HCT116 (cell line): ENCODE measurements around the gene TACR2. TPM values are rescaled to one million over a fixed set of nuclear protein-coding genes. Genes with fewer than 3 reads are reported as not detected.
A peak's percentile ranks its signal among the peaks of the same experiment; 100 is the strongest.
"Not testable (repeated sequence)": the region's sequence is repeated elsewhere in the genome, so short reads cannot be mapped to it uniquely, and the experiment has no call there.

Source experiments
- ATAC-seq: fragments of 200-7000 bp; cut with Tn5 transposase; 2 replicates; pipeline ENCODE4 v1.9.1; 2020; ENCODE audit warnings: mild to moderate bottlenecking, moderate library complexity
- BruUV-seq: library from RNA; stranded (reverse); fragments of 400-500 nt; replicated peaks from 2 replicates; lab custom pipeline; 2021; lab: Mats Ljungman, UMichigan
- CTCF ChIA-PET: fragments of 300-600 bp; sonication (Branson Sonifier 250); formaldehyde crosslinking; loops from one replicate; lab custom pipeline; 2021; ENCODE audit warnings: antibody characterized with exemption; lab: Charles Lee
- POLR2A ChIA-PET: fragments of 300-600, 350-600 bp; sonication (Branson Sonifier 250); formaldehyde crosslinking; loops from one replicate; lab custom pipeline; 2021; ENCODE audit warnings: antibody characterized with exemption; lab: Charles Lee
- RAD21 ChIA-PET, 2 experiments: fragments of 300-600 bp; sonication (Branson Sonifier 250); formaldehyde crosslinking; loops; one replicate each; lab custom pipeline; 2023; ENCODE audit warnings: low total read pairs in 2 of 2; ENCODE audit not compliant: uncharacterized antibody in 2 of 2, unreplicated experiment in 2 of 2, low non-redundant PET in 1 of 2; lab: Charles Lee
- DNase-seq: peaks from one replicate; pipeline ENCODE4 v3.0.0-alpha.2; 2010; ENCODE audit warnings: low read depth, low spot score
- H2AFZ ChIP-seq: fragments of 200-600 bp; shearing (Covaris generic), sonication (generic); 2 replicates; pipeline ENCODE4 v1.6.1; 2017; ENCODE audit warnings: low read depth, mixed run types, mixed read lengths, antibody characterized with exemption, low read length; ENCODE audit not compliant: poor library complexity, severe bottlenecking
- H3K27ac ChIP-seq: 2 replicates; pipeline ENCODE4 v1.5.1; 2012; ENCODE audit warnings: low read depth, low read length
- H3K27me3 ChIP-seq: fragments of 200-600 bp; sonication (generic); 2 replicates; pipeline ENCODE4 v1.6.1; 2016; ENCODE audit warnings: mixed run types, low read length, mixed read lengths; ENCODE audit not compliant: insufficient read depth
- H3K36me3 ChIP-seq, 2 experiments: fragments of 200-500 bp in 1 of 2; fragments of 200-600 bp in 1 of 2; sonication (Bioruptor generic) in 1 of 2; sonication (generic) in 1 of 2; 2 replicates each; pipeline versions ENCODE4 v1.5.1 to v1.6.1; 2014 to 2016; ENCODE audit warnings: low read length in 2 of 2, inconsistent platforms in 1 of 2, mixed read lengths in 1 of 2, mixed run types in 1 of 2; ENCODE audit not compliant: insufficient read depth in 2 of 2, control insufficient read depth in 1 of 2
- H3K4me1 ChIP-seq, 2 experiments: fragments of 200-600 bp in 1 of 2; sonication (generic) in 1 of 2; 2 replicates each; pipeline versions ENCODE4 v1.5.1 to v1.6.1; 2012 to 2017; ENCODE audit warnings: low read length in 2 of 2, inconsistent platforms in 1 of 2, mild to moderate bottlenecking in 1 of 2, mixed read lengths in 1 of 2, mixed run types in 1 of 2, moderate library complexity in 1 of 2; ENCODE audit not compliant: insufficient read depth in 2 of 2, control insufficient read depth in 1 of 2
- H3K4me2 ChIP-seq: fragments of 200-600 bp; sonication (generic); 2 replicates; pipeline ENCODE4 v1.6.1; 2017; ENCODE audit warnings: mixed run types, low read length, mixed read lengths
- H3K4me3 ChIP-seq, 2 experiments: fragments of 200-600 bp in 1 of 2; sonication (generic) in 1 of 2; replicated peaks in 1 of 2; 2 replicates each; pipeline ENCODE4 v1.5.1; 2011 to 2016; ENCODE audit warnings: low read length in 2 of 2, control low read depth in 1 of 2, low read depth in 1 of 2, mild to moderate bottlenecking in 1 of 2, mixed read lengths in 1 of 2, mixed run types in 1 of 2
- H3K79me2 ChIP-seq: fragments of 200-600 bp; sonication (generic); 2 replicates; pipeline ENCODE4 v1.6.1; 2017; ENCODE audit warnings: mild to moderate bottlenecking, mixed run types, low read length, moderate library complexity, mixed read lengths; ENCODE audit not compliant: insufficient read depth
- H3K9ac ChIP-seq: fragments of 200-600 bp; sonication (generic); 2 replicates; pipeline ENCODE4 v1.6.1; 2016; ENCODE audit warnings: low read length, mixed read lengths
- H3K9me2 ChIP-seq: fragments of 200-600 bp; sonication (generic), shearing (Covaris generic); 2 replicates; pipeline ENCODE4 v1.6.1; 2017; ENCODE audit warnings: mixed run types, mild to moderate bottlenecking, moderate library complexity; ENCODE audit not compliant: insufficient read depth
- H3K9me3 ChIP-seq, 2 experiments: fragments of 200-500 bp in 1 of 2; fragments of 200-600 bp in 1 of 2; sonication (Bioruptor generic) in 1 of 2; sonication (generic) in 1 of 2; 2 replicates each; pipeline ENCODE4 v1.6.1; 2014 to 2017; ENCODE audit warnings: low read length in 2 of 2, mixed read lengths in 2 of 2, inconsistent platforms in 1 of 2, low read depth in 1 of 2, mild to moderate bottlenecking in 1 of 2, mixed run types in 1 of 2, moderate library complexity in 1 of 2; ENCODE audit not compliant: control insufficient read depth in 1 of 2, insufficient read depth in 1 of 2
- H4K20me1 ChIP-seq: fragments of 200-600 bp; sonication (generic), shearing (Covaris generic); 2 replicates; pipeline ENCODE4 v1.6.1; 2017; ENCODE audit warnings: mixed run types, mild to moderate bottlenecking, moderate library complexity; ENCODE audit not compliant: insufficient read depth
- CBX3 ChIP-seq: IDR thresholded peaks from 2 replicates; pipeline ENCODE4 v1.6.1; 2012; ENCODE audit warnings: low read depth
- CEBPB ChIP-seq: IDR thresholded peaks from 2 replicates; pipeline ENCODE4 v1.6.1; 2012; ENCODE audit warnings: low read depth
- EGR1 ChIP-seq: IDR thresholded peaks from 2 replicates; pipeline ENCODE4 v1.6.1; 2012; ENCODE audit warnings: low read depth
- MAX ChIP-seq: IDR thresholded peaks from 2 replicates; pipeline ENCODE4 v1.6.1; 2012
- POLR2AphosphoS5 ChIP-seq: IDR thresholded peaks from 2 replicates; pipeline ENCODE4 v1.6.1; 2011; ENCODE audit warnings: mild to moderate bottlenecking, low read depth, low read length, moderate library complexity
- SIN3A ChIP-seq: IDR thresholded peaks from 2 replicates; pipeline ENCODE4 v1.6.1; 2012; ENCODE audit warnings: low read depth
- SP1 ChIP-seq: IDR thresholded peaks from 2 replicates; pipeline ENCODE4 v1.6.1; 2012; ENCODE audit warnings: low read depth
- YY1 ChIP-seq: IDR thresholded peaks from 2 replicates; pipeline ENCODE4 v1.6.1; 2011; ENCODE audit warnings: low read length, low read depth, moderate library complexity, mild to moderate bottlenecking; ENCODE audit not compliant: insufficient replicate concordance; ENCODE audit errors: extremely low read depth
- intact Hi-C: fragments of 100-400 bp; cut with micrococcal nuclease; formaldehyde crosslinking; loops from 2 replicates; pipeline ENCODE4 v1.10.0; 2022
- total RNA-seq: library from RNA; stranded (reverse); gene quantifications from one replicate; pipeline ENCODE4 v1.2.1, GENCODE V29; 2021; ENCODE audit not compliant: unreplicated experiment

The TACR2 gene
- total RNA-seq, 1 experiment from 2014 or later = not detected

- Histone ChIP-seq H3K4me3 (peak within 1 kb of the TSS; percentile 73 to 82), H2AFZ (no peak within 1 kb of the TSS), H3K36me3 (no peaks in the 10 kb centered on the region), H3K79me2 (0 out of 2 replicates have a peak, but pooled peaks cover 4% of the 10 kb centered on the region), H3K27me3 (no peaks in the 10 kb centered on the region), H3K9me2 (no peaks in the 10 kb centered on the region), H3K4me2 (peak within 1 kb of the TSS; percentile 95), H3K9me3 (no peaks in the 10 kb centered on the region), H3K9ac (peak within 1 kb of the TSS; percentile 68), H3K27ac (peak within 1 kb of the TSS; percentile 58), H4K20me1 (no peaks in the 10 kb centered on the region), H3K4me1 (peaks cover 35 to 64% of the 10 kb centered on the region in 2 experiments)
- peak; percentile 84 for ATAC-seq
- intact Hi-C loops = loop anchor here (10.0 kb wide), 1 partner anchor 54 kb away; no protein-coding TSS in a partner anchor
- RAD21 ChIA-PET = interaction anchor here in 1 of 2 experiments (1.0 kb wide), 1 partner anchor 56 kb away, joined by 9 read pairs; no protein-coding TSS in a partner anchor
- no TSS peak for BruUV-seq
- POLR2A ChIA-PET = no interaction called here
- CTCF ChIA-PET = interaction anchor here (1.1 to 4.1 kb wide), 3 partner anchors 12 to 56 kb away, joined by 3 to 21 read pairs (median 14); no protein-coding TSS in a partner anchor
- DNase-seq = peak; percentile 75
- TF ChIP-seq MAX (peak; percentile 6; the same call in 1 of the 2 replicates), YY1 (peak; percentile 28), EGR1 (peak; percentile 44), POLR2AphosphoS5 (peak; percentile 47; the same call in 1 of the 2 replicates), CEBPB (no peak), SIN3A (peak; percentile 36; the same call in 1 of the 2 replicates), CBX3 (no peak), SP1 (peak; percentile 94)
Measured at GRCh38 chr10:69451209-69451783, 34.6 kb upstream of the TACR2 start, which contains the start of gene TSPAN15. Gene TSPAN15, plus strand, starts transcription at chr10:69451465. Its CDS starts 130 bp downstream, at chr10:69451595.

- Histone ChIP-seq H2AFZ (peak overlapping the region; percentile 66), H3K27ac (peak overlapping the region; percentile 58), H3K9ac (peak overlapping the region; percentile 68), H3K4me3 (peak overlapping the region; percentile 73 to 82; a peak in 2 of 4 replicates), H3K4me2 (peak overlapping the region; percentile 95), H3K4me1 (peaks cover 35 to 69% of the 10 kb centered on the region in 2 experiments)
- not testable (repeated sequence) for H3K27me3 ChIP-seq, BruUV-seq, H3K9me3 ChIP-seq, H3K9me2 ChIP-seq, DNase-seq, H3K79me2 ChIP-seq, H4K20me1 ChIP-seq, H3K36me3 ChIP-seq, ATAC-seq
- POLR2A ChIA-PET = interaction anchor here (0.6 to 2.0 kb wide), 3 partner anchors 10 to 736 kb away, joined by 4 to 6 read pairs (median 4); no protein-coding TSS in a partner anchor
- intact Hi-C loops = loop anchor here (10.0 kb wide), 1 partner anchor 54 kb away; no protein-coding TSS in a partner anchor
- RAD21 ChIA-PET = interaction anchor here in 1 of 2 experiments (1.0 kb wide), 1 partner anchor 57 kb away, joined by 9 read pairs; no protein-coding TSS in a partner anchor
- CTCF ChIA-PET = interaction anchor here (0.8 to 4.1 kb wide), 5 partner anchors 11 to 57 kb away, joined by 3 to 21 read pairs (median 8); no protein-coding TSS in a partner anchor
Measured at GRCh38 chr10:69450395-69450794, 33.7 kb upstream of the TACR2 start.
